IMR-90 (cell line): ENCODE results near the gene TTC39B. TPM values are rescaled to one million over a fixed set of nuclear protein-coding genes. Genes with fewer than 3 reads are reported as not detected.

Source experiments
- ATAC-seq: fragments of 200-7000 bp; cut with Tn5 transposase; 2 replicates; pipeline ENCODE4 v1.9.1; 2020; ENCODE audit warnings: low read depth, mild to moderate bottlenecking, moderate library complexity
- BruUV-seq: library from RNA; stranded (reverse); fragments of 400-500 nt; replicated peaks from 2 replicates; lab custom pipeline; 2021; lab: Mats Ljungman, UMichigan
- CTCF ChIA-PET: fragments of 300-600 bp; formaldehyde crosslinking; extraction: SDS; loops from one replicate; lab custom pipeline; 2021; ENCODE audit warnings: antibody characterized with exemption; lab: Yijun Ruan, JAX
- POLR2A ChIA-PET: fragments of 300-600 bp; sonication (Branson Sonifier 250); formaldehyde crosslinking; loops from one replicate; lab custom pipeline; 2022; ENCODE audit warnings: antibody characterized with exemption; ENCODE audit not compliant: unreplicated experiment; lab: Charles Lee
- DNase-seq: peaks from one replicate; pipeline ENCODE4 v3.0.0; 2013
- H2AFZ ChIP-seq: replicated peaks from 2 replicates; pipeline ENCODE3; 2013; ENCODE audit warnings: low read length, mild to moderate bottlenecking; ENCODE audit not compliant: poor library complexity
- H2AK5ac ChIP-seq: 2 replicates; pipeline ENCODE4 v1.6.1; 2013; ENCODE audit warnings: low read depth, low read length, inconsistent platforms
- H2AK9ac ChIP-seq: replicated peaks from 2 replicates; pipeline ENCODE3; 2013; ENCODE audit warnings: mild to moderate bottlenecking, low read depth, low read length, moderate library complexity; ENCODE audit not compliant: poor library complexity
- H2BK120ac ChIP-seq: 2 replicates; pipeline ENCODE4 v1.6.1; 2013; ENCODE audit warnings: low read depth, low read length, inconsistent platforms
- H2BK15ac ChIP-seq: 3 replicates; pipeline ENCODE4 v1.6.1; 2013; ENCODE audit warnings: low read depth, low read length, inconsistent platforms
- H2BK20ac ChIP-seq: 2 replicates; pipeline ENCODE4 v1.6.1; 2013; ENCODE audit warnings: low read depth, mild to moderate bottlenecking, inconsistent platforms, low read length, moderate library complexity
- H2BK5ac ChIP-seq: 2 replicates; pipeline ENCODE4 v1.6.1; 2013; ENCODE audit warnings: mild to moderate bottlenecking, low read depth, low read length, inconsistent platforms; ENCODE audit not compliant: poor library complexity, severe bottlenecking
- H3K14ac ChIP-seq: replicated peaks from 2 replicates; pipeline ENCODE4 v1.6.1; 2013; ENCODE audit warnings: low read depth, low read length, inconsistent platforms
- H3K18ac ChIP-seq: 2 replicates; pipeline ENCODE4 v1.6.1; 2013; ENCODE audit warnings: low read depth, low read length, control low read depth
- H3K23ac ChIP-seq: 2 replicates; pipeline ENCODE4 v1.6.1; 2013; ENCODE audit warnings: low read depth, low read length, inconsistent platforms
- H3K27ac ChIP-seq: 2 replicates; pipeline ENCODE4 v1.5.1; 2013; ENCODE audit warnings: mild to moderate bottlenecking, control low read depth, low read length; ENCODE audit not compliant: insufficient read depth
- H3K27me3 ChIP-seq: 2 replicates; pipeline ENCODE4 v1.6.1; 2013; ENCODE audit warnings: low read length; ENCODE audit not compliant: control insufficient read depth, insufficient read depth
- H3K36me3 ChIP-seq: 2 replicates; pipeline ENCODE4 v1.6.1; 2013; ENCODE audit warnings: low read length, mixed read lengths; ENCODE audit not compliant: control insufficient read depth, insufficient read depth
- H3K4ac ChIP-seq: 2 replicates; pipeline ENCODE4 v1.6.1; 2013; ENCODE audit warnings: low read depth, low read length, inconsistent platforms
- H3K4me1 ChIP-seq: 2 replicates; pipeline ENCODE4 v1.6.1; 2013; ENCODE audit warnings: low read length, mixed read lengths; ENCODE audit not compliant: control insufficient read depth, insufficient read depth
- H3K4me2 ChIP-seq: 2 replicates; pipeline ENCODE4 v1.6.1; 2013; ENCODE audit warnings: low read depth, mild to moderate bottlenecking, control low read depth, low read length, moderate library complexity
- H3K4me3 ChIP-seq: 2 replicates; pipeline ENCODE4 v1.5.1; 2013; ENCODE audit warnings: low read depth, mild to moderate bottlenecking, control low read depth, low read length, moderate library complexity; ENCODE audit not compliant: insufficient read depth
- H3K56ac ChIP-seq: 2 replicates; pipeline ENCODE4 v1.6.1; 2013; ENCODE audit warnings: low read length, inconsistent platforms; ENCODE audit not compliant: insufficient read depth; ENCODE audit errors: extremely low read depth
- H3K79me1 ChIP-seq, 2 experiments: 2 replicates each; pipeline ENCODE4 v1.6.1; 2013; ENCODE audit warnings: low read length in 2 of 2, inconsistent platforms in 1 of 2, low read depth in 1 of 2
- H3K9ac ChIP-seq: 2 replicates; pipeline ENCODE4 v1.6.1; 2013; ENCODE audit warnings: low read depth, low read length, control low read depth
- H3K9me1 ChIP-seq: 2 replicates; pipeline ENCODE4 v1.6.1; 2013; ENCODE audit warnings: low read length, inconsistent platforms; ENCODE audit not compliant: insufficient read depth
- H3K9me3 ChIP-seq: 2 replicates; pipeline ENCODE4 v1.6.1; 2013; ENCODE audit warnings: low read length; ENCODE audit not compliant: control insufficient read depth, insufficient read depth
- H4K20me1 ChIP-seq: 2 replicates; pipeline ENCODE4 v1.6.1; 2013; ENCODE audit warnings: low read length, inconsistent platforms; ENCODE audit not compliant: insufficient read depth
- H4K5ac ChIP-seq: 2 replicates; pipeline ENCODE4 v1.6.1; 2013; ENCODE audit warnings: mild to moderate bottlenecking, low read depth, low read length, control low read depth
- H4K8ac ChIP-seq, 2 experiments: 2 replicates each; pipeline ENCODE4 v1.6.1; 2013; ENCODE audit warnings: low read depth in 2 of 2, low read length in 2 of 2, control low read depth in 1 of 2, inconsistent platforms in 1 of 2
- H4K91ac ChIP-seq: 2 replicates; pipeline ENCODE4 v1.6.1; 2013; ENCODE audit warnings: low read depth, low read length, inconsistent platforms; ENCODE audit not compliant: insufficient read depth
- BHLHE40 ChIP-seq: fragments of 150-350 bp; IDR thresholded peaks from 2 replicates; pipeline ENCODE4 v1.6.1; 2016; ENCODE audit warnings: mild to moderate bottlenecking, low read depth, low read length
- CEBPB ChIP-seq: IDR thresholded peaks from 2 replicates; pipeline ENCODE4 v1.6.1; 2012; ENCODE audit warnings: low read depth, low read length, improper control_type of control experiment
- CHD1 ChIP-seq: IDR thresholded peaks from 2 replicates; pipeline ENCODE4 v1.6.1; 2012; ENCODE audit warnings: low read depth, low read length, improper control_type of control experiment
- CTCF ChIP-seq: conservative IDR thresholded peaks from 2 replicates; pipeline ENCODE4 v1.5.1; 2012; ENCODE audit warnings: mild to moderate bottlenecking, low read depth, low read length, improper control_type of control experiment
- ELK1 ChIP-seq: fragments of 150-350 bp; IDR thresholded peaks from 2 replicates; pipeline ENCODE4 v1.6.1; 2016; ENCODE audit warnings: low read depth, mild to moderate bottlenecking, low read length, moderate library complexity, borderline replicate concordance
- FOS ChIP-seq: fragments of 150-350 bp; IDR thresholded peaks from 2 replicates; pipeline ENCODE4 v1.6.1; 2016; ENCODE audit warnings: low read depth, low read length
- MAFK ChIP-seq: IDR thresholded peaks from 2 replicates; pipeline ENCODE4 v1.6.1; 2012; ENCODE audit warnings: low read depth, low read length, improper control_type of control experiment
- MAZ ChIP-seq: IDR thresholded peaks from 2 replicates; pipeline ENCODE4 v1.6.1; 2012; ENCODE audit warnings: low read depth, mild to moderate bottlenecking, low read length, improper control_type of control experiment, moderate library complexity, borderline replicate concordance
- MXI1 ChIP-seq: IDR thresholded peaks from 2 replicates; pipeline ENCODE4 v1.6.1; 2012; ENCODE audit warnings: low read depth, mild to moderate bottlenecking, low read length, moderate library complexity, borderline replicate concordance
- NFE2L2 ChIP-seq: fragments of 150-350 bp; IDR thresholded peaks from 2 replicates; pipeline ENCODE4 v1.6.1; 2016; ENCODE audit warnings: low read depth, mild to moderate bottlenecking, low read length
- POLR2A ChIP-seq: IDR thresholded peaks from 2 replicates; pipeline ENCODE4 v1.6.1; 2012; ENCODE audit warnings: mild to moderate bottlenecking, low read depth, low read length
- RAD21 ChIP-seq: IDR thresholded peaks from 2 replicates; pipeline ENCODE4 v1.6.1; 2012; ENCODE audit warnings: low read length, improper control_type of control experiment
- RCOR1 ChIP-seq: IDR thresholded peaks from 2 replicates; pipeline ENCODE4 v1.6.1; 2012; ENCODE audit warnings: mild to moderate bottlenecking, low read length, improper control_type of control experiment; ENCODE audit not compliant: insufficient replicate concordance
- RFX5 ChIP-seq: IDR thresholded peaks from 2 replicates; pipeline ENCODE4 v1.8.0; 2012; ENCODE audit warnings: low read depth, mild to moderate bottlenecking, low read length, moderate library complexity
- SMC3 ChIP-seq: fragments of 150-350 bp; IDR thresholded peaks from 2 replicates; pipeline ENCODE4 v1.6.1; 2016; ENCODE audit warnings: low read depth, mild to moderate bottlenecking, antibody characterized with exemption, low read length, moderate library complexity
- USF2 ChIP-seq: fragments of 150-350 bp; IDR thresholded peaks from 2 replicates; pipeline ENCODE4 v1.6.1; 2017; ENCODE audit warnings: mild to moderate bottlenecking, antibody characterized with exemption, low read length, low read depth
- WGBS, 2 experiments: methylation state at CpG; one replicate each; pipeline versions ENCODE4 v1.1.5 to v1.1.7; 2013; ENCODE audit warnings: missing lambda C conversion rate in 2 of 2; ENCODE audit not compliant: insufficient read length in 1 of 2; ENCODE audit errors: extremely low coverage in 2 of 2; 5-methylcytosine and 5-hydroxymethylcytosine counted together
- dilution Hi-C: fragments of 300-500 bp; cut with HindIII; formaldehyde crosslinking; loops from one replicate; pipeline ENCODE4 v1.14.3; 2018; ENCODE audit warnings: low sequenced_read_pairs; ENCODE audit not compliant: unreplicated experiment
- in situ Hi-C: fragments of 300-500 bp; cut with MboI; formaldehyde crosslinking; loops from 3 replicates; pipeline ENCODE4 v1.14.3; 2019; ENCODE audit warnings: low sequenced_read_pairs, inconsistent platforms, mixed read lengths
- intact Hi-C: fragments of 100-400 bp; cut with micrococcal nuclease; formaldehyde crosslinking; loops from 2 replicates; pipeline ENCODE4 v1.10.0; 2022
- polyA plus RNA-seq, 3 experiments: library from polyadenylated mRNA; depleted of rRNA; stranded (reverse); fragments of >200 nt; gene quantifications; 2 replicates each; pipeline ENCODE4 v1.2.3, GENCODE V29; 2012; ENCODE audit warnings: low replicate concordance in 1 of 3
- total RNA-seq: library from RNA; depleted of rRNA; stranded (reverse); fragments of >200 nt; gene quantifications from 2 replicates; pipeline ENCODE4 v1.2.3, GENCODE V29; 2012

Gene TTC39B
- total and polyA plus RNA-seq, 2 of the 4 experiments (the other 2 are of a cell fraction) = 2.5 to 12.2 TPM

- dilution Hi-C loops = no loop called here
- no peak overlapping the region for H2BK5ac ChIP-seq
- no peak overlapping the region for H3K56ac ChIP-seq
- H3K4me2 ChIP-seq = no peak overlapping the region
- no peak overlapping the region for H4K5ac ChIP-seq
- H3K4ac ChIP-seq = no peak overlapping the region
- no peak overlapping the region for H3K27ac ChIP-seq
- TF ChIP-seq RCOR1 (no peak), ELK1 (no peak), MAZ (no peak), RAD21 (no peak), CHD1 (no peak), SMC3 (no peak), MAFK (no peak), CEBPB (no peak), FOS (no peak), MXI1 (no peak), BHLHE40 (no peak), POLR2A (no peak), NFE2L2 (no peak), USF2 (no peak), RFX5 (no peak), CTCF (no peak)
- no peak overlapping the region for H2BK20ac ChIP-seq
- ChIA-PET CTCF (no interaction called here), POLR2A (no interaction called here)
- intact Hi-C loops = no loop called here
- in situ Hi-C loops = no loop called here
- no peak for ATAC-seq
- H2AK9ac ChIP-seq = no peak overlapping the region
- no peaks in the 10 kb centered on the region; the same call in 1 of the 2 replicates for H3K4me1 ChIP-seq
- no peak overlapping the region for H3K9ac ChIP-seq
- H3K27me3 ChIP-seq = no peaks in the 10 kb centered on the region
- no peak overlapping the region for H3K4me3 ChIP-seq
- no CpG with 5 or more reads among the region's 3 CpGs for WGBS, 2 experiments
- no peak overlapping the region for H3K14ac ChIP-seq
- no peaks in the 10 kb centered on the region for H3K9me1 ChIP-seq
- no peak overlapping the region for H2BK120ac ChIP-seq
- H3K23ac ChIP-seq = no peak overlapping the region
- no peaks in the 10 kb centered on the region for H3K79me1 ChIP-seq
- H2BK15ac ChIP-seq = no peak overlapping the region
- no peak for DNase-seq
- no peak overlapping the region for H2AFZ ChIP-seq
- no peak overlapping the region for H3K18ac ChIP-seq
- BruUV-seq = no TSS peak
- no peak overlapping the region for H4K8ac ChIP-seq
- no peaks in the 10 kb centered on the region for H3K9me3 ChIP-seq
- H4K20me1 ChIP-seq = no peaks in the 10 kb centered on the region
- peaks cover 11% of the 10 kb centered on the region for H3K36me3 ChIP-seq
- H2AK5ac ChIP-seq = no peak overlapping the region
- no peak overlapping the region for H4K91ac ChIP-seq
These were observed 128.4 kb downstream of the TTC39B start for GRCh38 chr9:15178631-15179030.
